ENCODE measurements around the gene RAB36. TPM values are rescaled to one million over a fixed set of nuclear protein-coding genes. Genes with fewer than 3 reads are reported as not detected.

RAB36 gene
- total and polyA plus RNA-seq, 10 donors = 1.0 to 3.7 (median 1.6) TPM

DNA sequence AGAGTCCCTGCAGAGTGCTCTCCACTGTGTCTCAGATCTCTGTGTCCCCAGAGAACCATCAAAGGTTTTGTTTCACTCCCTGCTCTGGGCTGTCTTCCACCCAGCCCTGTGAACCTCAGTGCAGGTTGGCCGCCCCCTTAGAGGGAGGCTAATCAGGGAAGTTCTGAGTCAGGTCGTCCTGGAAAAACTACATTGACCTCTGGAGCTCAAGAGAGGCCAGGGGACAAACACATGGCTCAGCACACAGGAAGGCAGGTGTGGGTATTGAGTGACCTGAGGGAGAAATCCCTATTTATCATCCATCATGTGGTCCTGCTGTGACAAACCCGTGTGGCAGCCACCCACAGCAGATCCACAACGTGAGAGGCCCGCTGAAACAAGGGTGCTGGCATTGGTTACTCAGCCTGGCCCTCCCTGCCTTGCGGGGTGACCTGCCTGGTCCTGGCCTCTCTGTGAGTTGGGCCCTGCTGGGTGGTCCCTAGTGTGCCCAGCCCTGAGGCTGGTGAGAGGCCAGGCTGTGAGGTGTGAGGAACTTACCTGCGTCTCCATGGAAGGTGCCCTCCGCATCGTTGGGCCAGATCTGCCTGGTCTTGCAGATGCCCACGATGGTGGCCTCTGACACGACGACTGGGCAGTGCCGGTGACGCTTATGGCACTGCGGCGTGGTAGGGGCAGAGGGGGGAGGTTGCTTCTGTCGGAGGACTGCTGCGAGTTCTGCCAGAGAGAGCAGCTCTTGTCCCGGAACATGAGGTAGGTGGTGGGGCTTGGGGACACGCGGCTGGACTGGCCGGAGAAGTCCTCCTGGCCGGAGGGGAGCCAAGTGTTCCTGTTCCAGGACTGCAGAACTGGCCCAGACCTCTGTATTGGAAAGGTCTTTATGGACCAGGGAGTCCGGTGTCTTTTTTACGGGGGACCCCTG, 34.4 kb downstream of the RAB36 start:
- intact Hi-C loops (cut with DNase I; ENCODE audit: low total_unique reads) = loop anchor here (2.0 to 10.0 kb wide), 2 partner anchors 65 to 101 kb away; no protein-coding TSS in a partner anchor
- TF ChIP-seq POLR2AphosphoS5 (IDR thresholded peaks at IDR 0.05) (no peak), POLR2A (IDR thresholded peaks at IDR 0.05) (no peak)
- TF ChIP-seq, protein P1, sequence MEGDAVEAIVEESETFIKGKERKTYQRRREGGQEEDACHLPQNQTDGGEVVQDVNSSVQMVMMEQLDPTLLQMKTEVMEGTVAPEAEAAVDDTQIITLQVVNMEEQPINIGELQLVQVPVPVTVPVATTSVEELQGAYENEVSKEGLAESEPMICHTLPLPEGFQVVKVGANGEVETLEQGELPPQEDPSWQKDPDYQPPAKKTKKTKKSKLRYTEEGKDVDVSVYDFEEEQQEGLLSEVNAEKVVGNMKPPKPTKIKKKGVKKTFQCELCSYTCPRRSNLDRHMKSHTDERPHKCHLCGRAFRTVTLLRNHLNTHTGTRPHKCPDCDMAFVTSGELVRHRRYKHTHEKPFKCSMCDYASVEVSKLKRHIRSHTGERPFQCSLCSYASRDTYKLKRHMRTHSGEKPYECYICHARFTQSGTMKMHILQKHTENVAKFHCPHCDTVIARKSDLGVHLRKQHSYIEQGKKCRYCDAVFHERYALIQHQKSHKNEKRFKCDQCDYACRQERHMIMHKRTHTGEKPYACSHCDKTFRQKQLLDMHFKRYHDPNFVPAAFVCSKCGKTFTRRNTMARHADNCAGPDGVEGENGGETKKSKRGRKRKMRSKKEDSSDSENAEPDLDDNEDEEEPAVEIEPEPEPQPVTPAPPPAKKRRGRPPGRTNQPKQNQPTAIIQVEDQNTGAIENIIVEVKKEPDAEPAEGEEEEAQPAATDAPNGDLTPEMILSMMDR (IDR thresholded peaks at IDR 0.05 in 8 of 11, conservative IDR thresholded peaks at IDR 0.05 in 3 of 11) = no peak
- H3K4me3 ChIP-seq = peak overlapping the region; percentile 30 to 86 (median 65)
- H3K9me3 ChIP-seq = peaks cover 0 to 17% (median 13%) of the 10 kb centered on the region in 8 donors
- no peaks in the 10 kb centered on the region for H3K36me3 ChIP-seq
- peak; percentile 85 for DNase-seq
- 42 to 66% (median 53%) methylated on average over 15 to 25 of the region's 25 CpGs for WGBS, 5 donors
- peak overlapping the region in 7 of 8 donors; percentile 5 to 89 (median 66) for H3K27ac ChIP-seq
- no peaks in the 10 kb centered on the region for H3K27me3 ChIP-seq (replicated peaks in 1 of 7)
- peaks cover 42 to 75% (median 62%) of the 10 kb centered on the region in 6 donors for H3K4me1 ChIP-seq

DNA sequence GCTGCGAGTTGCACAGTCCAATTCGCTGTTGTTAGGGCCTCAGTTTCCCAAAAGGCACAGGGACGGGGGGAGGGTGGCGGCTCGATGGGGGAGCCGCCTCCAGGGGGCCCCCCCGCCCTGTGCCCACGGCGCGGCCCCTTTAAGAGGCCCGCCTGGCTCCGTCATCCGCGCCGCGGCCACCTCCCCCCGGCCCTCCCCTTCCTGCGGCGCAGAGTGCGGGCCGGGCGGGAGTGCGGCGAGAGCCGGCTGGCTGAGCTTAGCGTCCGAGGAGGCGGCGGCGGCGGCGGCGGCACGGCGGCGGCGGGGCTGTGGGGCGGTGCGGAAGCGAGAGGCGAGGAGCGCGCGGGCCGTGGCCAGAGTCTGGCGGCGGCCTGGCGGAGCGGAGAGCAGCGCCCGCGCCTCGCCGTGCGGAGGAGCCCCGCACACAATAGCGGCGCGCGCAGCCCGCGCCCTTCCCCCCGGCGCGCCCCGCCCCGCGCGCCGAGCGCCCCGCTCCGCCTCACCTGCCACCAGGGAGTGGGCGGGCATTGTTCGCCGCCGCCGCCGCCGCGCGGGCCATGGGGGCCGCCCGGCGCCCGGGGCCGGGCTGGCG, 35.1 kb downstream of the RAB36 start, which contains the start of gene BCR:
Gene BCR, plus strand, starts transcription at position 209 of the 592 bp plus-strand sequence. CDS start 452 bp downstream, outside the sequence.
- Histone ChIP-seq H3K4me1 (peaks cover 46 to 82% (median 69%) of the 10 kb centered on the region in 6 donors), H3K4me3 (peak within 1 kb of the TSS; percentile 49 to 86 (median 66)), H3K27ac (peak within 1 kb of the TSS in 7 of 8 donors; percentile 39 to 89 (median 66)), H3K27me3 (replicated peaks in 1 of 7) (no peaks in the 10 kb centered on the region), H3K9me3 (peaks cover 0 to 17% (median 13%) of the 10 kb centered on the region in 8 donors), H3K36me3 (no peaks in the 10 kb centered on the region)
- intact Hi-C loops (cut with DNase I; ENCODE audit: low total_unique reads) = loop anchor here (10.0 kb wide), 1 partner anchor 64 kb away; no protein-coding TSS in a partner anchor
- TF ChIP-seq POLR2A (IDR thresholded peaks at IDR 0.05) (no peak), POLR2AphosphoS5 (IDR thresholded peaks at IDR 0.05) (peak; percentile 82 to 89 (median 84))
- TF ChIP-seq, protein P1 (IDR thresholded peaks at IDR 0.05 in 8 of 11, conservative IDR thresholded peaks at IDR 0.05 in 3 of 11) = peak in 1 of 11 experiments; percentile 29
- peak; percentile 93 for DNase-seq
- WGBS, 5 donors = 0 to 3% (median 0%) methylated on average over 1 to 88 of the region's 88 CpGs

DNA sequence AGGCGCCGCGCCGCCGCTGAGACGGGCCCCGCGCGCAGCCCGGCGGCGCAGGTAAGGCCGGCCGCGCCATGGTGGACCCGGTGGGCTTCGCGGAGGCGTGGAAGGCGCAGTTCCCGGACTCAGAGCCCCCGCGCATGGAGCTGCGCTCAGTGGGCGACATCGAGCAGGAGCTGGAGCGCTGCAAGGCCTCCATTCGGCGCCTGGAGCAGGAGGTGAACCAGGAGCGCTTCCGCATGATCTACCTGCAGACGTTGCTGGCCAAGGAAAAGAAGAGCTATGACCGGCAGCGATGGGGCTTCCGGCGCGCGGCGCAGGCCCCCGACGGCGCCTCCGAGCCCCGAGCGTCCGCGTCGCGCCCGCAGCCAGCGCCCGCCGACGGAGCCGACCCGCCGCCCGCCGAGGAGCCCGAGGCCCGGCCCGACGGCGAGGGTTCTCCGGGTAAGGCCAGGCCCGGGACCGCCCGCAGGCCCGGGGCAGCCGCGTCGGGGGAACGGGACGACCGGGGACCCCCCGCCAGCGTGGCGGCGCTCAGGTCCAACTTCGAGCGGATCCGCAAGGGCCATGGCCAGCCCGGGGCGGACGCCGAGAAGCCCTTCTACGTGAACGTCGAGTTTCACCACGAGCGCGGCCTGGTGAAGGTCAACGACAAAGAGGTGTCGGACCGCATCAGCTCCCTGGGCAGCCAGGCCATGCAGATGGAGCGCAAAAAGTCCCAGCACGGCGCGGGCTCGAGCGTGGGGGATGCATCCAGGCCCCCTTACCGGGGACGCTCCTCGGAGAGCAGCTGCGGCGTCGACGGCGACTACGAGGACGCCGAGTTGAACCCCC, 35.8 kb downstream of the RAB36 start:
- intact Hi-C loops (cut with DNase I; ENCODE audit: low total_unique reads) = loop anchor here (10.0 kb wide), 1 partner anchor 64 kb away; no protein-coding TSS in a partner anchor
- peaks cover 0 to 10% (median 7%) of the 10 kb centered on the region in 8 donors for H3K9me3 ChIP-seq
- TF ChIP-seq, protein P1 (IDR thresholded peaks at IDR 0.05 in 8 of 11, conservative IDR thresholded peaks at IDR 0.05 in 3 of 11) = no peak
- TF ChIP-seq POLR2A (IDR thresholded peaks at IDR 0.05) (no peak), POLR2AphosphoS5 (IDR thresholded peaks at IDR 0.05) (no peak)
- peaks cover 46 to 90% (median 75%) of the 10 kb centered on the region in 6 donors for H3K4me1 ChIP-seq
- peak overlapping the region; percentile 49 to 86 (median 66) for H3K4me3 ChIP-seq
- H3K27me3 ChIP-seq (replicated peaks in 1 of 7) = no peaks in the 10 kb centered on the region
- peak overlapping the region in 5 of 8 donors; percentile 36 to 89 (median 81) for H3K27ac ChIP-seq
- 3 to 26% (median 5%) methylated on average over 31 to 112 of the region's 112 CpGs for WGBS, 5 donors
- DNase-seq = peak; percentile 88
- no peaks in the 10 kb centered on the region for H3K36me3 ChIP-seq

Measured in spleen (tissue), 11 donors.